ENCODE measurements around the gene CHRM4. TPM values are rescaled to one million over a fixed set of nuclear protein-coding genes. Genes with fewer than 3 reads are reported as not detected.
"Not testable (repeated sequence)": the region's sequence is repeated elsewhere in the genome, so short reads cannot be mapped to it uniquely, and the experiment has no call there.

Gene CHRM4
- total RNA-seq, 2 experiments from 2014 or later: 0.18 TPM; not detected in 1

DNA sequence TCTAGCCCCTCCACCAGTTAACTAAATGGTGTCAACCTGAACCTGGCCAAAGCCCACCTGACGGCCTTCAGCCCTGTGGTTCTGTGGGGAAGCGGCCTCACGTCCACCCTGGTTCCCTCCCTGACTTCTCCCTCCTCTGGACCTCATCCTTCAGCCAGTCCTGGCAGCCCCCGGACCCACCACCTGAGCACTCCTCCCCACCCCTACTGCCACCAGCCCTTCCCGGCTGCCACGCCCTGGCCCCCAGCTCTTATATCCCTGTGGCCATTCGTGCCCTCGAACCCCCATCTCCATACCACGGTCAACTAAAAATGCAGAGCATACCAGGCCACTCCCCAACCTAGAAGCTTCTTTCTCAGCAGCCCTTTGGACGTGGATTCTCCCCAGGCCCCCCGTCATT, 14.3 kb downstream of the CHRM4 start:
- peaks cover 4% of the 10 kb centered on the region for H3K27me3 Mint-ChIP-seq
- peaks cover 14% of the 10 kb centered on the region for H3K4me1 Mint-ChIP-seq
- no peak for DNase-seq
- no peak overlapping the region for H3K4me3 Mint-ChIP-seq
- CTCF ChIA-PET: interaction anchor here (1.1 to 26.5 kb wide), 4 partner anchors 9 to 27 kb away, joined by 4 to 444 read pairs (median 14); partner anchors contain the start of gene DGKZ
- peaks cover 15% of the 10 kb centered on the region for H3K36me3 Mint-ChIP-seq
- no peaks in the 10 kb centered on the region for H3K9me3 Mint-ChIP-seq (ENCODE audit: low read depth)
- H3K27ac Mint-ChIP-seq: no peak overlapping the region
- ATAC-seq: no peak

DNA sequence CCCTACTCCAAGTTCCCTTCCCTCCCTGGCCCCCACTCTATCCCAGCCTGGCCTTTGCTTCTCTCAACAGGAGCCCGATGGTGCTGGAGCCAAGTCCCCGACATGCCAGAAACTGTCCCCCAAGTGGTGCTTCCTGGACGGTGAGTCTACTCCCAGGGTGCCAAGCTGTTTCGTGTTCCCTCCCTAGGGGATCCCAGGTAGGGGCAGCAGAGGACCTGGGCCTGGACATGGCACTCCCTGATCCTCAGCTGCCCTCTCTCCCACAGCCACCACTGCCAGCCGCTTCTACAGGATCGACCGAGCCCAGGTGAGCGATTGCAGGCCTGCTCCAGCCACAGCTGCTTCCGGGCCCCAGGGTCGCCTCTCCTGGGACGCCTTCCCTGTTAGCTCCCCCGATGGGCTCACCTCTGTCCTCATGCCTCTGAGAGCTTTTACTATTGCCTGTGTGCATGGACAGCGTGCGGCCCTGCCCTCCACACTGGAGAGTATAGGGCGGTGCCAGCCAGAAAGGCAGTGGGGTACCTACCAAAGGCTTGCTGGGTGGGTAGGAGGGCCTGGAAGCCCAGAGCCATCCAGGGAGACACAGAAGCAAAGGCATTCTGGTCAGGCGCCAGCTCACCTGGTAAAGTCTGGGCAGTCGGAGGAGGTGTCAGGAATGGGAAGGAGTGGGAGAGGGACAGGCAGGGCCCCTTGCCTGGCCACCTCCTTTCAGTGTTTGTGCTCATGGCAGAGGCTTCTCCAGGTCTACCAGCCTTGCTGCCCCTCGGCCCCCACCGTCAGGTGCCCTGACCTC, 15.1 kb downstream of the CHRM4 start:
- Mint-ChIP-seq H3K27ac (no peak overlapping the region), H3K4me1 (peaks cover 10% of the 10 kb centered on the region), H3K4me3 (no peak overlapping the region), H3K9me3 (ENCODE audit: low read depth) (no peaks in the 10 kb centered on the region), H3K36me3 (peaks cover 16% of the 10 kb centered on the region), H3K27me3 (no peaks in the 10 kb centered on the region)
- DNase-seq: no peak
- ATAC-seq: no peak
- CTCF ChIA-PET: interaction anchor here (1.1 to 26.5 kb wide), 3 partner anchors 11 to 26 kb away, joined by 3 to 444 read pairs (median 4); partner anchors contain the start of gene DGKZ

DNA sequence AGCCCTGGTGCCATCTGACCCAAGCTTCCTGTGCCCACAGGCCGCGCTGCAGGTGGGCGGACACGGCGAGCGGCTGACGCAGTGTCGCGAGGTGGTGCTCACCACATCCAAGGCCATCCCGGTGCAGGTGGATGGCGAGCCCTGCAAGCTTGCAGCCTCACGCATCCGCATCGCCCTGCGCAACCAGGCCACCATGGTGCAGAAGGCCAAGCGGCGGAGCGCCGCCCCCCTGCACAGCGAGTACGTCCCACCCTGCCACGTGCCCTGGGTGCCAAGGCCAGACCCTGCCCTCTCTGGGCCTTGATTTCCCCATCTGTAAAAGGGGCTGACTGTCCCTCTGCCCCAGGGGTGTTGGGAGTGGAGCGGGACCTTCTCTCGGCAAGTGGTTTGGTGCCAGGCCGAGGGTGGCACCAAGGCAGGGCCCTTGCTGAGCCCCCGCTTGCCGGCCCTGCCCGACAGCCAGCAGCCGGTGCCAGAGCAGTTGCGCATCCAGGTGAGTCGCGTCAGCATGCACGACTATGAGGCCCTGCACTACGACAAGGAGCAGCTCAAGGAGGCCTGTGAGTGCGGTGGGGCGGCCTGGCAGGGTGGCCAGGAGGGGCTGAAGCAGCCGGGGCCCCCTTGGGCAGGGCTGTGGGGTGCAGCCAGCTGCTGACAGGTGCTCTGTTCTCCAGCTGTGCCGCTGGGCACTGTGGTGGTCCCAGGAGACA, 16.0 kb downstream of the CHRM4 start:
- ATAC-seq (no peak), DNase-seq (no peak)
- Mint-ChIP-seq H3K27ac (no peak overlapping the region), H3K36me3 (peaks cover 16% of the 10 kb centered on the region), H3K4me1 (peaks cover 10% of the 10 kb centered on the region), H3K9me3 (ENCODE audit: low read depth) (no peaks in the 10 kb centered on the region), H3K4me3 (no peak overlapping the region), H3K27me3 (no peaks in the 10 kb centered on the region)
- CTCF ChIA-PET: interaction anchor here (1.1 to 26.5 kb wide), 2 partner anchors 10 to 25 kb away, joined by 3 to 444 read pairs; partner anchors contain the start of gene DGKZ

DNA sequence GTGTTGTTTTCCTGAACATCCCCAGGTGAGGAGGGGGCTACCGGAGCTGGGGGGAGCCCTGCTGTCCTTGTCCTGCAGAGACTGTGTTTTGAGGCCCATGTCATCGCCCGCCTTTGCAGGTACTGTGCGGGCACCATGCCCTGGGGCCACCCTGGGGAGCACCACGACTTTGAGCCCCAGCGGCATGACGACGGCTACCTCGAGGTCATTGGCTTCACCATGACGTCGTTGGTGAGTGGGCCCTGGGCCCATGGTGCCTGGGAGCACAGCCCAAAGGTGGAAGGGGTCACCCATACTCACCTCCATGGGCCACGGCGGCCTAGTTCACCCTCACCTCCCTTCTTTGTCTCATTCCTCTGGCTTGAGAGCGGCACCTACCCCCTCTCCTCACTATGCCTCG, 16.8 kb downstream of the CHRM4 start:
- H3K36me3 Mint-ChIP-seq: peaks cover 19% of the 10 kb centered on the region

DNA sequence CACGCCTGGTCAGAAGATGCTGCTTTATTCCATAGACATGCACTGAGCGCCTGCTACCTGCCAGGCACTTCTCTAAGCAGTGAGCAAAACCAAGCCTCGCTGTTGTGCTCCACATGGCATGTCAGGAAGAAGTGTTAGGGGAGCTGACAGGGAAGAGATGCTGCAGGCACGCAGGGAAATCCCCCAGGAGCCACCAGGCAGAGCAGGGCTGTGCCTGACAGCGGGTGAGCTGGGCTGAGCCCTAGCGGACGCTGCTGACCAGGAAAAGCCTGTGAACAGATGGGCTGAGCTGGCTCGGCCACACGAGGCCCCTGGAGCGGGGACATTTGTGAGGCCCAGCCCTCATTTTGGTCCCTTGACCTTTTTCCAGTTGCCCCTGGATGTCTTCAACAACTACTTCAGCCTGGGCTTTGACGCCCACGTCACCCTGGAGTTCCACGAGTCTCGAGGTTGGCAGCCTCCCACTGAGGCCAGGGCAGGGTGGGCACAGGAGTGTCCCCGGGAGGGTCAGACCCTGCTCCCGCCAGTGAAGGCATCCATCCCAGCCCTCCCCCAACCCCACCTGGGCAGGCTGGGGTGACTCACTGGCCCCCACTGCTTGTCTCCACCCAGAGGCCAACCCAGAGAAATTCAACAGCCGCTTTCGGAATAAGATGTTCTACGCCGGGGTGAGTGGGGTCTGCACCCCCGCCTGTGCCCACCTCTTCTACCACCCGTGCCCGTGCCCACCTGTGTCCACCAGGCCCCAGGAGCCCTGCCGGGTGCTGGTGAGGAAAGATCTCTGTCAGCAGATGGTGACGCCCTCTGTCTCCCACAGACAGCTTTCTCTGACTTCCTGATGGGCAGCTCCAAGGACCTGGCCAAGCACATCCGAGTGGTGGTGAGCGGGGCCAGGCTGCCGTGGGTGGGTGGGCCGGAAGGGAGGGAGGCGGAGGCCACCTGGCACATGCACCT, 17.5 kb downstream of the CHRM4 start:
- H3K27me3 Mint-ChIP-seq: no peaks in the 10 kb centered on the region
- H3K9me3 Mint-ChIP-seq (ENCODE audit: low read depth): no peaks in the 10 kb centered on the region
- no peak overlapping the region for H3K4me3 Mint-ChIP-seq
- peaks cover 25% of the 10 kb centered on the region for H3K36me3 Mint-ChIP-seq
- ATAC-seq: no peak
- CTCF ChIA-PET: interaction anchor here (0.7 to 26.5 kb wide), 2 partner anchors 24 to 168 kb away, joined by 3 to 444 read pairs; partner anchors contain the start of gene DGKZ
- DNase-seq: no peak
- H3K27ac Mint-ChIP-seq: no peak overlapping the region
- peaks cover 8% of the 10 kb centered on the region for H3K4me1 Mint-ChIP-seq

More for the DNA sequence above, 16.8 kb downstream of the CHRM4 start:
- CTCF ChIA-PET: interaction anchor here (26.5 kb wide), 1 partner anchor 24 kb away, joined by 444 read pairs; the partner anchor contains the start of gene DGKZ
- DNase-seq: no peak
- Mint-ChIP-seq H3K27me3 (no peaks in the 10 kb centered on the region), H3K9me3 (ENCODE audit: low read depth) (no peaks in the 10 kb centered on the region), H3K4me1 (peaks cover 7% of the 10 kb centered on the region), H3K27ac (no peak overlapping the region), H3K4me3 (no peak overlapping the region)
- no peak for ATAC-seq

DNA sequence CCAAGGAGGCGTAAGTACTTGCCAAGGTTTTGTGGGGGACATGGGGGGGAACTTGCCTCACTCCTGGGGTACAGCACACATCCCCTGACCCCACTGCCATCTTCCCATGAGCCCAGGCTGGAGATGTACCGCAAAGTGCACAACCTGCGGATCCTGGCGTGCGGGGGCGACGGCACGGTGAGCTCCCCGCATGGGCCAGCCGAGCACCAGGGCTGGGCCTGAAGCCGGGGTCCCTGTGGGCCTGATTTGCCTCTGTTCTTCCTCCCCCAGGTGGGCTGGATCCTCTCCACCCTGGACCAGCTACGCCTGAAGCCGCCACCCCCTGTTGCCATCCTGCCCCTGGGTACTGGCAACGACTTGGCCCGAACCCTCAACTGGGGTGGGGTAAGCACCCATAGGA, 19.1 kb downstream of the CHRM4 start:
- peaks cover 19% of the 10 kb centered on the region for H3K36me3 Mint-ChIP-seq
- not testable (repeated sequence) for H3K4me3 Mint-ChIP-seq

DNA sequence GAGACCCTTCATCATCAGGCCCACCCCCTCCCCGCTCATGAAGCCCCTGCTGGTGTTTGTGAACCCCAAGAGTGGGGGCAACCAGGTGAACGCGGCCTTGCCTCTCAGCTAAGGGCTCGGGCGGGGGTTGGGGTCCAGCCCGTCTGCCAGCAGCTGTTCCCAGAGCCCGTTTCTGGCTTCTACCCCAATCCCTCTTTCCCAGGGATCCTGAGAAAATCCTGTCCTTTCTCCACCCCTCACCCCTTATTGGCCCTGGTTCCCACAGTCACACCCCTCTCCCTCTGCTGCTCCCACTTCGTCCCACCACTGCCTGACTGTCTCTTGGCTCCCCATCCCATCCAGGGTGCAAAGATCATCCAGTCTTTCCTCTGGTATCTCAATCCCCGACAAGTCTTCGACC, 19.5 kb downstream of the CHRM4 start:
- Mint-ChIP-seq H3K9me3 (ENCODE audit: low read depth) (no peaks in the 10 kb centered on the region), H3K27ac (no peak overlapping the region), H3K36me3 (peaks cover 15% of the 10 kb centered on the region), H3K27me3 (no peaks in the 10 kb centered on the region), H3K4me3 (no peak overlapping the region), H3K4me1 (peaks cover 9% of the 10 kb centered on the region)
- ATAC-seq: no peak
- no peak for DNase-seq
- CTCF ChIA-PET: interaction anchor here (0.8 to 26.5 kb wide), 2 partner anchors 17 to 22 kb away, joined by 4 to 444 read pairs; partner anchors contain the start of gene DGKZ

More for the DNA sequence above, 19.1 kb downstream of the CHRM4 start:
- not testable (repeated sequence) for H3K9me3 Mint-ChIP-seq (ENCODE audit: low read depth); ATAC-seq; H3K27me3 Mint-ChIP-seq; H3K4me1 Mint-ChIP-seq; DNase-seq; H3K27ac Mint-ChIP-seq
- CTCF ChIA-PET: interaction anchor here (0.8 to 26.5 kb wide), 2 partner anchors 17 to 22 kb away, joined by 4 to 444 read pairs; partner anchors contain the start of gene DGKZ

DNA sequence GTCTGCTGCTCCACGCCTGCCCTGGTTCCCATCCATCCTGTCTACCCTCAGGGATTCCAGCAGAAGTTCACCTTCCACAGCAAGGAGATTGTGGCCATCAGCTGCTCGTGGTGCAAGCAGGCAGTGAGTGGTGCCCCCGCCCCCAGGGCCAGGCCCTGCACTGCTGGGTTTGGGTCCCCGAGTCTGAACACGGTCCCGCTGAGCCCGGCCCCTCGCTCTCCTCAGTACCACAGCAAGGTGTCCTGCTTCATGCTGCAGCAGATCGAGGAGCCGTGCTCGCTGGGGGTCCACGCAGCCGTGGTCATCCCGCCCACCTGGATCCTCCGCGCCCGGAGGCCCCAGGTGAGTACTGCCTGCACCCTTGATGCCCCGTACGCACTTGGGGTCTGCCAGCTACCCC, 20.3 kb downstream of the CHRM4 start:
- not testable (repeated sequence) for H3K27me3 Mint-ChIP-seq; H3K9me3 Mint-ChIP-seq (ENCODE audit: low read depth); DNase-seq; H3K27ac Mint-ChIP-seq; H3K4me3 Mint-ChIP-seq; ATAC-seq
- H3K36me3 Mint-ChIP-seq: peaks cover 14% of the 10 kb centered on the region
- peaks cover 11% of the 10 kb centered on the region for H3K4me1 Mint-ChIP-seq
- CTCF ChIA-PET: interaction anchor here (1.0 to 26.5 kb wide), 3 partner anchors 10 to 21 kb away, joined by 3 to 444 read pairs (median 4); partner anchors contain the start of gene DGKZ

DNA sequence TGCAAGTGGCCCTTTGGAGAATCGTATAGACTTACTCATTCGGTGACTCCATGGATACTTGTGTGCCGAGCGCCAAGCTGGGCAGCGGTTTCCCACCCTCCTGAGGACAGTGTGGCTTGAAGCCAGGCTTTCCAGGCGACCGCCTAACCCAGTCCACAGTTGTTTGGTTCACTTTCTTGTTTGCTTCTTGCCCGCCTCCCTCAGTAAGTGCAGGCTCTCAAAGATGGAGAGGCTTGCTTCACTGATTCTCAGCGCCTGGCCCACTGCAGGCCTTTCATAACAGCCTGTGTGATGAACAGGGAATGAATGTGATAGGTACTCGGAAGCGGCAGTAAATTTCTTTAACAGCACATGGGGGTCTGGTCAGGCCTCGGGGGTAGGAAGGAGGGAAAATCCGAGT, 21.3 kb downstream of the CHRM4 start:
- Mint-ChIP-seq H3K4me3 (no peak overlapping the region), H3K9me3 (ENCODE audit: low read depth) (no peaks in the 10 kb centered on the region), H3K4me1 (peaks cover 11% of the 10 kb centered on the region), H3K27me3 (no peaks in the 10 kb centered on the region), H3K27ac (no peak overlapping the region), H3K36me3 (peaks cover 14% of the 10 kb centered on the region)
- no peak for DNase-seq
- CTCF ChIA-PET: interaction anchor here (2.6 to 26.5 kb wide), 5 partner anchors 8 to 159 kb away, joined by 6 to 444 read pairs (median 16); partner anchors contain the start of gene DGKZ
- ATAC-seq: no peak

DNA sequence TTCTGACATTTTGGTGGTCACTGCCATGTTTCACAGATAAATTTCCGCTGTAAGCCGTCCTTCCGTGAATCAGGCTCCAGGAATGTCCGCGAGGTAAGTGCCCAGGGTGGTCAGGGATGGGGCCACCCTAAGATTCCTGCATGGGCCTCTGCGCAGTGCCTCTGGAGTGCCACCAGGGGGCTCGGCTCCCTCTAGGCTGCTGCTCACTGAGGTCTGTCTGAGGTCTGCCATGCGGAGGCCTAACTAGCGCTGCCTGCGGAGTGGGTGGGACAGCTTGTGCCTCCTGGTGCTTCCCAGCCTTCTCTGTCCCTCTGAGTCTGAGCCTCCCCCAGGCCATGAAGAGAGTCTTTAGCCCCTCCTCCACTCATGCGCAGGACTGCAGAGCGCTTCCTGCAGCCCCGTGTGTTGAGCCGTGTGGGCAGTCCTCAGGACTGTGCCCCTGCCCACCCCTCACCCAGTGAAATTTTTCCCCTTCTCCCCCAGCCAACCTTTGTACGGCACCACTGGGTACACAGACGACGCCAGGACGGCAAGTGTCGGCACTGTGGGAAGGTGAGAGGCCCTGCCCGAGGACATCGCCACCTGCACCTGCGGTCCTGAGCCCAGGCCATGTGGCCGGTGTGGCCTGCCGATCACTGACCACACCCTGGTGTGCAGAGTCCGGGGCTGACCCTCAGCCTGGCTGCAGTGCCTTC, 22.0 kb downstream of the CHRM4 start:
- H3K9me3 Mint-ChIP-seq (ENCODE audit: low read depth): no peaks in the 10 kb centered on the region
- H3K27ac Mint-ChIP-seq: no peak overlapping the region
- peaks cover 10% of the 10 kb centered on the region for H3K36me3 Mint-ChIP-seq
- H3K4me3 Mint-ChIP-seq: no peak overlapping the region
- peak; percentile 71 for DNase-seq
- CTCF ChIA-PET: interaction anchor here (2.0 to 26.5 kb wide), 7 partner anchors 9 to 160 kb away, joined by 5 to 444 read pairs (median 10); partner anchors contain the start of gene DGKZ
- peaks cover 11% of the 10 kb centered on the region for H3K4me1 Mint-ChIP-seq
- peak; percentile 63 for ATAC-seq
- H3K27me3 Mint-ChIP-seq: no peaks in the 10 kb centered on the region

DNA sequence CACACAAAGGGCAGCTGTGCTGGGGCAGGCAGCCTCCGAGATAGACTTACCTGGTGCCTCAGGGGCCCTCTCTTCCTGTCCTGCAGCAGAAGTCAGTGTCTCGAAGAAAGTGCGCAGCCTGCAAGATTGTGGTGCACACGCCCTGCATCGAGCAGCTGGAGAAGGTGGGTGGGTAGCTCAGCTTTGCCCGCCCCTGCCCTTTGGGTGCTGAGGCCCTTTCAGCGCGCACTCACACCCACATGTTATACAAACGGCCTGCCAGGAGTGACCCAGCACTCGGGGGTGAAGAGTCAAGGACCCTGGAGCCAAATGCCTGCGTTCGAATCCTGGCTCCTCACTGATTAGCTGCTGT, 23.7 kb downstream of the CHRM4 start:
- H3K4me1 Mint-ChIP-seq: peaks cover 16% of the 10 kb centered on the region
- CTCF ChIA-PET: interaction anchor here (1.0 to 26.5 kb wide), 9 partner anchors 11 to 161 kb away, joined by 3 to 444 read pairs (median 9); partner anchors contain the start of gene DGKZ
- no peaks in the 10 kb centered on the region for H3K27me3 Mint-ChIP-seq
- DNase-seq: no peak
- H3K9me3 Mint-ChIP-seq (ENCODE audit: low read depth): no peaks in the 10 kb centered on the region
- peaks cover 10% of the 10 kb centered on the region for H3K36me3 Mint-ChIP-seq
- peak overlapping the region; percentile 28 for H3K27ac Mint-ChIP-seq
- ATAC-seq: no peak
- H3K4me3 Mint-ChIP-seq: no peak overlapping the region

All from activated CD8-positive, alpha-beta memory T cell treated with anti-CD3 and anti-CD28 coated beads, Interleukin-2, amount 10 ng/mL, durations not matched to agents 7 days and 5 days (primary cell).